GM23338 (cell line): ENCODE measurements around the gene PRKACA. TPM values are rescaled to one million over a fixed set of nuclear protein-coding genes. Genes with fewer than 3 reads are reported as not detected.

Experiments used
- ATAC-seq: fragments of 200-7000 bp; cut with Tn5 transposase; 3 replicates; pipeline ENCODE4 v1.9.1; 2020
- DNase-seq: peaks from one replicate; pipeline ENCODE4 v3.0.0-alpha.2; 2015; ENCODE audit warnings: low spot score
- H2AFZ ChIP-seq: fragments of 200-600 bp; sonication (generic); 2 replicates; pipeline ENCODE4 v1.8.0; 2016; ENCODE audit warnings: antibody characterized with exemption, mild to moderate bottlenecking, moderate library complexity
- H3F3A ChIP-seq: fragments of 200-600 bp; sonication (generic); replicated peaks from 2 replicates; pipeline ENCODE4 v1.8.0; 2017; ENCODE audit warnings: antibody characterized with exemption, mixed run types, low read depth
- H3K27ac ChIP-seq: fragments of 200-600 bp; sonication (generic); 2 replicates; pipeline ENCODE4 v1.6.1; 2016; ENCODE audit warnings: low read depth
- H3K27me3 ChIP-seq: fragments of 200-600 bp; sonication (generic); 2 replicates; pipeline ENCODE4 v1.8.0; 2016; ENCODE audit warnings: mild to moderate bottlenecking, mixed run types, moderate library complexity; ENCODE audit not compliant: insufficient read depth
- H3K36me3 ChIP-seq: fragments of 200-600 bp; sonication (generic); 2 replicates; pipeline ENCODE4 v1.8.0; 2016; ENCODE audit warnings: mild to moderate bottlenecking; ENCODE audit not compliant: insufficient read depth
- H3K4me1 ChIP-seq: fragments of 200-600 bp; sonication (generic); 2 replicates; pipeline ENCODE4 v1.8.0; 2016; ENCODE audit warnings: mild to moderate bottlenecking, moderate library complexity; ENCODE audit not compliant: insufficient read depth
- H3K4me2 ChIP-seq: fragments of 200-600 bp; sonication (generic); 2 replicates; pipeline ENCODE4 v1.7.1; 2017; ENCODE audit warnings: mixed run types
- H3K4me3 ChIP-seq: fragments of 200-600 bp; sonication (generic); 2 replicates; pipeline ENCODE4 v1.6.1; 2016; ENCODE audit warnings: mixed run types
- H3K79me2 ChIP-seq: fragments of 200-600 bp; sonication (generic); replicated peaks from 2 replicates; pipeline ENCODE4 v1.8.0; 2017; ENCODE audit warnings: mild to moderate bottlenecking; ENCODE audit not compliant: insufficient read depth
- H3K9me2 ChIP-seq: fragments of 200-600 bp; sonication (generic); 2 replicates; pipeline ENCODE4 v1.8.0; 2017; ENCODE audit not compliant: insufficient read depth
- H4K20me1 ChIP-seq: fragments of 200-600 bp; sonication (generic); replicated peaks from 2 replicates; pipeline ENCODE4 v1.8.0; 2017; ENCODE audit warnings: mild to moderate bottlenecking; ENCODE audit not compliant: insufficient read depth
- H3K27ac Mint-ChIP-seq: 2 replicates; pipeline ENCODE4 v1.8.0; 2020; ENCODE audit warnings: inconsistent platforms, mild to moderate bottlenecking, moderate library complexity, mixed read lengths
- H3K27me3 Mint-ChIP-seq: 3 replicates; pipeline ENCODE4 v1.8.0; 2022; ENCODE audit warnings: low read depth, mild to moderate bottlenecking, moderate library complexity, mixed read lengths, inconsistent platforms; ENCODE audit not compliant: insufficient read depth, poor library complexity
- H3K36me3 Mint-ChIP-seq: 3 replicates; pipeline ENCODE4 v1.8.0; 2021; ENCODE audit warnings: low read depth, mild to moderate bottlenecking, inconsistent platforms, moderate library complexity, mixed read lengths
- H3K4me1 Mint-ChIP-seq: 3 replicates; pipeline ENCODE4 v1.8.0; 2020; ENCODE audit warnings: mild to moderate bottlenecking, inconsistent platforms, mixed read lengths
- H3K4me3 Mint-ChIP-seq: 3 replicates; pipeline ENCODE4 v1.8.0; 2021; ENCODE audit warnings: moderate library complexity, mild to moderate bottlenecking, inconsistent platforms, mixed read lengths
- H3K9me3 Mint-ChIP-seq: 3 replicates; pipeline ENCODE4 v1.8.0; 2020; ENCODE audit warnings: moderate library complexity, mild to moderate bottlenecking, inconsistent platforms, mixed read lengths
- CREB1 ChIP-seq: fragments of 250-450 bp; sonication (Bioruptor Pico); IDR thresholded peaks from 2 replicates; pipeline ENCODE4 v1.5.0; 2020; ENCODE audit warnings: low read depth, mild to moderate bottlenecking, moderate library complexity
- CTCF ChIP-seq, 2 experiments: fragments of 200-600 bp in 1 of 2; sonication (generic) in 1 of 2; conservative IDR thresholded peaks; 2 replicates each; pipeline versions ENCODE4 v1.5.1 to v1.6.1; 2016 to 2017; ENCODE audit warnings: antibody characterized with exemption in 2 of 2, low read depth in 2 of 2, mild to moderate bottlenecking in 2 of 2, moderate library complexity in 1 of 2
- ETS1 ChIP-seq: IDR thresholded peaks from 2 replicates; pipeline ENCODE4 v1.6.1; 2016; ENCODE audit warnings: antibody characterized with exemption
- EZH2 ChIP-seq: fragments of 200-600 bp; sonication (generic); IDR thresholded peaks from one replicate; pipeline ENCODE4 v1.8.0; 2017; ENCODE audit warnings: antibody characterized with exemption, mild to moderate bottlenecking, low read depth; ENCODE audit not compliant: unreplicated experiment
- EZH2phosphoT487 ChIP-seq: fragments of 200-600 bp; sonication (generic); IDR thresholded peaks from one replicate; pipeline ENCODE4 v1.8.1; 2018; ENCODE audit warnings: antibody characterized with exemption; ENCODE audit not compliant: unreplicated experiment
- JUNB ChIP-seq: IDR thresholded peaks from one replicate; pipeline ENCODE4 v1.6.1; 2016; ENCODE audit warnings: antibody characterized with exemption; ENCODE audit not compliant: unreplicated experiment
- NANOG ChIP-seq: IDR thresholded peaks from 2 replicates; pipeline ENCODE4 v1.6.1; 2016; ENCODE audit warnings: antibody characterized with exemption, borderline replicate concordance
- POLR2AphosphoS5 ChIP-seq: IDR thresholded peaks from 2 replicates; pipeline ENCODE4 v1.6.1; 2016; ENCODE audit warnings: antibody characterized with exemption, low read depth
- REST ChIP-seq: IDR thresholded peaks from one replicate; pipeline ENCODE4 v1.6.1; 2018; ENCODE audit warnings: antibody characterized with exemption; ENCODE audit not compliant: unreplicated experiment
- STAT1 ChIP-seq: IDR thresholded peaks from one replicate; pipeline ENCODE4 v1.6.1; 2016; ENCODE audit warnings: antibody characterized with exemption; ENCODE audit not compliant: unreplicated experiment
- ZNF114 ChIP-seq: fragments of 250-450 bp; sonication (Bioruptor Pico); IDR thresholded peaks from 2 replicates; pipeline ENCODE4 v1.5.0; 2020; ENCODE audit warnings: mild to moderate bottlenecking, moderate library complexity
- ZNF331 ChIP-seq: fragments of 250-450 bp; sonication (Bioruptor Pico); IDR thresholded peaks from 2 replicates; pipeline ENCODE4 v1.5.0; 2020; ENCODE audit warnings: low read depth, mild to moderate bottlenecking, moderate library complexity
- polyA plus RNA-seq: library from polyadenylated mRNA; unstranded; fragments of >200 nt; fragmentation: Nextera tagmentation; extraction: Ambion mirVana; gene quantifications from 2 replicates; pipeline ENCODE4 v1.2.1, GENCODE V29; 2016
- total RNA-seq: library from RNA; depleted of rRNA; stranded (reverse); fragments of >200 nt; shearing (Covaris generic); gene quantifications from 2 replicates; pipeline ENCODE4 v1.2.3, GENCODE V29; 2014
- TF ChIP-seq, protein P1 (sequence below): fragments of 250-450 bp; sonication (Bioruptor Pico); IDR thresholded peaks from 2 replicates; pipeline ENCODE4 v1.5.0; 2020; ENCODE audit warnings: mild to moderate bottlenecking, moderate library complexity

Gene PRKACA
- total and polyA plus RNA-seq, 2 experiments from 2014 or later = 13.0 to 31.3 TPM

DNA sequence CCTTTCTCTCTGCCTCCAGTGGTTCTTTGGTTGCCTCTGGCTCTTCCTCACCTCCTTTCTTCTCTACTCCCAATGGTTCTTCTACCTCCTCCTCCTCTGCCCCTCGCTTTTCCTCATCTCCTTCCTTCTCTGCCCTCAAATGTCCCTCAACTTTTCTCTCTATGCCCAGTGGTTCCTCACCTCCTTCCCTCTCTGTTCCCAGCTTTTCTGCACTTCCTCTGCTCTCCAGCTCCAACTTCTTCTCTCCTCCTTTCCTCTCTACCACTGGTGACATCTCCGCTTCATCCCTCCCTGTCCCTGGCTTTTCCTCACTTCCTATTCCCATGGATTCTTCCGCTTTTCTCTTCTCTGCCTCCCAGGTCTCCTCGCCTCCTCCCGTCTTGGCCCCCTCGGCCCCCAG lies 63.5 kb downstream of the PRKACA start:
- H3K4me1 Mint-ChIP-seq = peaks cover 9% of the 10 kb centered on the region; the same call in 2 of the 3 replicates
- Histone ChIP-seq H3K27me3 (peaks cover 15% of the 10 kb centered on the region), H2AFZ (no peak overlapping the region), H3K4me2 (no peak overlapping the region), H3K36me3 (no peaks in the 10 kb centered on the region), H3K4me1 (peaks cover 4% of the 10 kb centered on the region; the same call in 1 of the 2 replicates), H3K4me3 (no peak overlapping the region), H3K27ac (no peak overlapping the region), H3F3A (no peaks in the 10 kb centered on the region; the same call in 1 of the 2 replicates), H3K9me2 (no peaks in the 10 kb centered on the region), H4K20me1 (no peaks in the 10 kb centered on the region; the same call in 1 of the 2 replicates), H3K79me2 (no peaks in the 10 kb centered on the region)
- H3K36me3 Mint-ChIP-seq = peaks cover 24% of the 10 kb centered on the region
- TF ChIP-seq ZNF331 (CRISPR knock-in tag) (no peak), JUNB (no peak), ZNF114 (CRISPR knock-in tag) (no peak), STAT1 (no peak), CREB1 (CRISPR knock-in tag) (no peak), CTCF (conservative IDR thresholded peaks at IDR 0.05; ENCODE audit: low read depth in 2 of 2) (no peak), REST (no peak), POLR2AphosphoS5 (no peak), EZH2phosphoT487 (no peak), NANOG (no peak), EZH2 (no peak), ETS1 (no peak)
- TF ChIP-seq, protein P1, sequence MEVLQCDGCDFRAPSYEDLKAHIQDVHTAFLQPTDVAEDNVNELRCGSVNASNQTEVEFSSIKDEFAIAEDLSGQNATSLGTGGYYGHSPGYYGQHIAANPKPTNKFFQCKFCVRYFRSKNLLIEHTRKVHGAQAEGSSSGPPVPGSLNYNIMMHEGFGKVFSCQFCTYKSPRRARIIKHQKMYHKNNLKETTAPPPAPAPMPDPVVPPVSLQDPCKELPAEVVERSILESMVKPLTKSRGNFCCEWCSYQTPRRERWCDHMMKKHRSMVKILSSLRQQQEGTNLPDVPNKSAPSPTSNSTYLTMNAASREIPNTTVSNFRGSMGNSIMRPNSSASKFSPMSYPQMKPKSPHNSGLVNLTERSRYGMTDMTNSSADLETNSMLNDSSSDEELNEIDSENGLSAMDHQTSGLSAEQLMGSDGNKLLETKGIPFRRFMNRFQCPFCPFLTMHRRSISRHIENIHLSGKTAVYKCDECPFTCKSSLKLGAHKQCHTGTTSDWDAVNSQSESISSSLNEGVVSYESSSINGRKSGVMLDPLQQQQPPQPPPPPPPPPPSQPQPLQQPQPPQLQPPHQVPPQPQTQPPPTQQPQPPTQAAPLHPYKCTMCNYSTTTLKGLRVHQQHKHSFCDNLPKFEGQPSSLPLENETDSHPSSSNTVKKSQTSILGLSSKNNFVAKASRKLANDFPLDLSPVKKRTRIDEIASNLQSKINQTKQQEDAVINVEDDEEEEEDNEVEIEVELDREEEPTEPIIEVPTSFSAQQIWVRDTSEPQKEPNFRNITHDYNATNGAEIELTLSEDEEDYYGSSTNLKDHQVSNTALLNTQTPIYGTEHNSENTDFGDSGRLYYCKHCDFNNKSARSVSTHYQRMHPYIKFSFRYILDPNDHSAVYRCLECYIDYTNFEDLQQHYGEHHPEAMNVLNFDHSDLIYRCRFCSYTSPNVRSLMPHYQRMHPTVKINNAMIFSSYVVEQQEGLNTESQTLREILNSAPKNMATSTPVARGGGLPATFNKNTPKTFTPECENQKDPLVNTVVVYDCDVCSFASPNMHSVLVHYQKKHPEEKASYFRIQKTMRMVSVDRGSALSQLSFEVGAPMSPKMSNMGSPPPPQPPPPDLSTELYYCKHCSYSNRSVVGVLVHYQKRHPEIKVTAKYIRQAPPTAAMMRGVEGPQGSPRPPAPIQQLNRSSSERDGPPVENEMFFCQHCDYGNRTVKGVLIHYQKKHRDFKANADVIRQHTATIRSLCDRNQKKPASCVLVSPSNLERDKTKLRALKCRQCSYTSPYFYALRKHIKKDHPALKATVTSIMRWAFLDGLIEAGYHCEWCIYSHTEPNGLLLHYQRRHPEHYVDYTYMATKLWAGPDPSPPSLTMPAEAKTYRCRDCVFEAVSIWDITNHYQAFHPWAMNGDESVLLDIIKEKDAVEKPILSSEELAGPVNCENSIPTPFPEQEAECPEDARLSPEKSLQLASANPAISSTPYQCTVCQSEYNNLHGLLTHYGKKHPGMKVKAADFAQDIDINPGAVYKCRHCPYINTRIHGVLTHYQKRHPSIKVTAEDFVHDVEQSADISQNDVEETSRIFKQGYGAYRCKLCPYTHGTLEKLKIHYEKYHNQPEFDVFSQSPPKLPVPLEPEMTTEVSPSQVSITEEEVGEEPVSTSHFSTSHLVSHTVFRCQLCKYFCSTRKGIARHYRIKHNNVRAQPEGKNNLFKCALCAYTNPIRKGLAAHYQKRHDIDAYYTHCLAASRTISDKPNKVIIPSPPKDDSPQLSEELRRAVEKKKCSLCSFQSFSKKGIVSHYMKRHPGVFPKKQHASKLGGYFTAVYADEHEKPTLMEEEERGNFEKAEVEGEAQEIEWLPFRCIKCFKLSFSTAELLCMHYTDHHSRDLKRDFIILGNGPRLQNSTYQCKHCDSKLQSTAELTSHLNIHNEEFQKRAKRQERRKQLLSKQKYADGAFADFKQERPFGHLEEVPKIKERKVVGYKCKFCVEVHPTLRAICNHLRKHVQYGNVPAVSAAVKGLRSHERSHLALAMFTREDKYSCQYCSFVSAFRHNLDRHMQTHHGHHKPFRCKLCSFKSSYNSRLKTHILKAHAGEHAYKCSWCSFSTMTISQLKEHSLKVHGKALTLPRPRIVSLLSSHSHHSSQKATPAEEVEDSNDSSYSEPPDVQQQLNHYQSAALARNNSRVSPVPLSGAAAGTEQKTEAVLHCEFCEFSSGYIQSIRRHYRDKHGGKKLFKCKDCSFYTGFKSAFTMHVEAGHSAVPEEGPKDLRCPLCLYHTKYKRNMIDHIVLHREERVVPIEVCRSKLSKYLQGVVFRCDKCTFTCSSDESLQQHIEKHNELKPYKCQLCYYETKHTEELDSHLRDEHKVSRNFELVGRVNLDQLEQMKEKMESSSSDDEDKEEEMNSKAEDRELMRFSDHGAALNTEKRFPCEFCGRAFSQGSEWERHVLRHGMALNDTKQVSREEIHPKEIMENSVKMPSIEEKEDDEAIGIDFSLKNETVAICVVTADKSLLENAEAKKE = no peak
- H3K9me3 Mint-ChIP-seq = no peaks in the 10 kb centered on the region; the same call in 2 of the 3 replicates
- no peak for ATAC-seq
- H3K4me3 Mint-ChIP-seq = no peak overlapping the region; the same call in 2 of the 3 replicates
- no peak for DNase-seq
- H3K27me3 Mint-ChIP-seq = peaks cover 29% of the 10 kb centered on the region
- H3K27ac Mint-ChIP-seq = no peak overlapping the region
